ENCODE results near the gene ANKRD28. TPM values are rescaled to one million over a fixed set of nuclear protein-coding genes. Genes with fewer than 3 reads are reported as not detected.

ANKRD28 gene
- total RNA-seq, 2 donors from 2014 or later: 29.3 to 50.0 TPM

GRCh38 chr3:15637131-15637951 lies 160.4 kb downstream of the ANKRD28 start:
- Mint-ChIP-seq H3K4me1 (ENCODE audit: low read depth in 2 of 2) (peaks cover 47 to 51% of the 10 kb centered on the region in 2 donors), H3K36me3 (no peaks in the 10 kb centered on the region), H3K27ac (peak overlapping the region; percentile 97 to 99)

GRCh38 chr3:15636028-15636709 lies 161.6 kb downstream of the ANKRD28 start:
- H3K4me3 Mint-ChIP-seq: peak overlapping the region; percentile 61
- peak overlapping the region; percentile 97 to 99 for H3K27ac Mint-ChIP-seq
- H3K9me3 Mint-ChIP-seq: no peaks in the 10 kb centered on the region
- no peaks in the 10 kb centered on the region for H3K36me3 Mint-ChIP-seq
- H3K4me1 Mint-ChIP-seq (ENCODE audit: low read depth in 2 of 2): peaks cover 56 to 59% of the 10 kb centered on the region in 2 donors
- H3K27me3 Mint-ChIP-seq: no peaks in the 10 kb centered on the region
- peak; percentile 87 to 91 for ATAC-seq
- DNase-seq (ENCODE audit: low spot score): peak; percentile 79

More at GRCh38 chr3:15637131-15637951, 160.4 kb downstream of the ANKRD28 start:
- ATAC-seq (peak in 1 of 2 donors; percentile 8), DNase-seq (ENCODE audit: low spot score) (no peak)
- Mint-ChIP-seq H3K27me3 (no peaks in the 10 kb centered on the region), H3K9me3 (no peaks in the 10 kb centered on the region), H3K4me3 (peak overlapping the region; percentile 61)

- peaks cover 61 to 68% of the 10 kb centered on the region in 2 donors for H3K4me1 Mint-ChIP-seq (ENCODE audit: low read depth in 2 of 2)
- peak overlapping the region; percentile 97 to 99 for H3K27ac Mint-ChIP-seq
Measured at GRCh38 chr3:15635121-15635661, 162.6 kb downstream of the ANKRD28 start.

GRCh38 chr3:15634671-15635070 lies 163.1 kb downstream of the ANKRD28 start:
- Mint-ChIP-seq H3K4me1 (ENCODE audit: low read depth in 2 of 2) (peaks cover 65 to 73% of the 10 kb centered on the region in 2 donors), H3K36me3 (no peaks in the 10 kb centered on the region), H3K27me3 (no peaks in the 10 kb centered on the region), H3K4me3 (peak overlapping the region; percentile 41), H3K27ac (peak overlapping the region; percentile 97 to 99), H3K9me3 (no peaks in the 10 kb centered on the region)
- ATAC-seq: no peak
- DNase-seq (ENCODE audit: low spot score): no peak

More at GRCh38 chr3:15635121-15635661, 162.6 kb downstream of the ANKRD28 start:
- Mint-ChIP-seq H3K9me3 (no peaks in the 10 kb centered on the region), H3K36me3 (no peaks in the 10 kb centered on the region), H3K27me3 (no peaks in the 10 kb centered on the region), H3K4me3 (peak overlapping the region; percentile 61)
- no peak for DNase-seq (ENCODE audit: low spot score)
- ATAC-seq: no peak

- Mint-ChIP-seq H3K36me3 (no peaks in the 10 kb centered on the region), H3K4me3 (no peak overlapping the region), H3K27ac (peak overlapping the region; percentile 97 to 99), H3K4me1 (ENCODE audit: low read depth in 2 of 2) (peaks cover 65 to 72% of the 10 kb centered on the region in 2 donors), H3K9me3 (no peaks in the 10 kb centered on the region), H3K27me3 (no peaks in the 10 kb centered on the region)
- ATAC-seq (no peak), DNase-seq (ENCODE audit: low spot score) (no peak)
Measured at GRCh38 chr3:15633766-15634598, 163.8 kb downstream of the ANKRD28 start.

- Mint-ChIP-seq H3K27ac (peak overlapping the region in 1 of 2 donors; percentile 97), H3K4me1 (ENCODE audit: low read depth in 2 of 2) (peaks cover 57 to 64% of the 10 kb centered on the region in 2 donors), H3K36me3 (no peaks in the 10 kb centered on the region), H3K9me3 (no peaks in the 10 kb centered on the region), H3K4me3 (no peak overlapping the region), H3K27me3 (no peaks in the 10 kb centered on the region)
- no peak for DNase-seq (ENCODE audit: low spot score)
- no peak for ATAC-seq
Measured at GRCh38 chr3:15633159-15633558, 164.6 kb downstream of the ANKRD28 start.

- no peaks in the 10 kb centered on the region for H3K36me3 Mint-ChIP-seq
- peaks cover 47 to 54% of the 10 kb centered on the region in 2 donors for H3K4me1 Mint-ChIP-seq (ENCODE audit: low read depth in 2 of 2)
- peak overlapping the region; percentile 63 to 77 for H3K27ac Mint-ChIP-seq
Measured at GRCh38 chr3:15632212-15632580, 165.6 kb downstream of the ANKRD28 start.

GRCh38 chr3:15631426-15632211 lies 166.2 kb downstream of the ANKRD28 start:
- H3K27ac Mint-ChIP-seq: peak overlapping the region; percentile 63 to 77
- H3K36me3 Mint-ChIP-seq: no peaks in the 10 kb centered on the region
- H3K4me1 Mint-ChIP-seq (ENCODE audit: low read depth in 2 of 2): peaks cover 43 to 50% of the 10 kb centered on the region in 2 donors
- DNase-seq (ENCODE audit: low spot score): no peak
- H3K27me3 Mint-ChIP-seq: no peaks in the 10 kb centered on the region
- H3K9me3 Mint-ChIP-seq: no peaks in the 10 kb centered on the region
- no peak for ATAC-seq
- peak overlapping the region; percentile 52 for H3K4me3 Mint-ChIP-seq

More at GRCh38 chr3:15632212-15632580, 165.6 kb downstream of the ANKRD28 start:
- H3K27me3 Mint-ChIP-seq: no peaks in the 10 kb centered on the region
- no peak for DNase-seq (ENCODE audit: low spot score)
- no peaks in the 10 kb centered on the region for H3K9me3 Mint-ChIP-seq
- peak overlapping the region; percentile 52 for H3K4me3 Mint-ChIP-seq
- ATAC-seq: no peak

- no peak for DNase-seq (ENCODE audit: low spot score)
- ATAC-seq: peak; percentile 44 to 46
- H3K4me3 Mint-ChIP-seq: peak overlapping the region; percentile 41
- peak overlapping the region; percentile 58 to 77 for H3K27ac Mint-ChIP-seq
- H3K4me1 Mint-ChIP-seq (ENCODE audit: low read depth in 2 of 2): peaks cover 40 to 47% of the 10 kb centered on the region in 2 donors
- H3K27me3 Mint-ChIP-seq: no peaks in the 10 kb centered on the region
- no peaks in the 10 kb centered on the region for H3K9me3 Mint-ChIP-seq
- H3K36me3 Mint-ChIP-seq: no peaks in the 10 kb centered on the region
Measured at GRCh38 chr3:15630646-15631350, 167.0 kb downstream of the ANKRD28 start.

- ATAC-seq: peak; percentile 95 to 97
- H3K4me3 Mint-ChIP-seq: peak overlapping the region; percentile 41
- H3K4me1 Mint-ChIP-seq (ENCODE audit: low read depth in 2 of 2): peaks cover 39 to 44% of the 10 kb centered on the region in 2 donors
- DNase-seq (ENCODE audit: low spot score): peak; percentile 81
- peak overlapping the region; percentile 58 to 77 for H3K27ac Mint-ChIP-seq
- no peaks in the 10 kb centered on the region for H3K36me3 Mint-ChIP-seq
- no peaks in the 10 kb centered on the region for H3K9me3 Mint-ChIP-seq
- no peaks in the 10 kb centered on the region for H3K27me3 Mint-ChIP-seq
Measured at GRCh38 chr3:15629860-15630597, 167.8 kb downstream of the ANKRD28 start.

GRCh38 chr3:15628967-15629366 lies 168.8 kb downstream of the ANKRD28 start:
- H3K27ac Mint-ChIP-seq: no peak overlapping the region
- no peak for DNase-seq (ENCODE audit: low spot score)
- no peak for ATAC-seq
- no peak overlapping the region for H3K4me3 Mint-ChIP-seq
- peaks cover 44% of the 10 kb centered on the region in 2 donors for H3K4me1 Mint-ChIP-seq (ENCODE audit: low read depth in 2 of 2)
- peaks cover 6% of the 10 kb centered on the region for H3K36me3 Mint-ChIP-seq
- no peaks in the 10 kb centered on the region for H3K9me3 Mint-ChIP-seq
- H3K27me3 Mint-ChIP-seq: no peaks in the 10 kb centered on the region
